GM12873 (cell line): Measurements from ENCODE around the gene SYNPO2.

Source experiments
- CTCF ChIP-seq: IDR thresholded peaks from 2 replicates; pipeline ENCODE4 v1.5.1; 2012; ENCODE audit warnings: low read depth, mild to moderate bottlenecking, moderate library complexity, low read length, control low read depth; ENCODE audit not compliant: insufficient read depth; ENCODE audit errors: missing control alignments

Gene SYNPO2

GRCh38 chr4:118848242-118848641, 40.4 kb upstream of the SYNPO2 start:
- TF ChIP-seq CTCF = no peak

GRCh38 chr4:118848901-118849300, 39.8 kb upstream of the SYNPO2 start:
- no peak for TF ChIP-seq CTCF

GRCh38 chr4:118849867-118850487, 38.7 kb upstream of the SYNPO2 start:
- TF ChIP-seq CTCF = no peak

GRCh38 chr4:118850488-118851173, 38.0 kb upstream of the SYNPO2 start:
- TF ChIP-seq CTCF = no peak

GRCh38 chr4:118857760-118858159, 30.9 kb upstream of the SYNPO2 start:
- no peak for TF ChIP-seq CTCF

- no peak for TF ChIP-seq CTCF
Measured at GRCh38 chr4:118858779-118859178, 29.9 kb upstream of the SYNPO2 start.

- peak; percentile 79 for TF ChIP-seq CTCF
Measured at GRCh38 chr4:118865091-118865708, 23.5 kb upstream of the SYNPO2 start.
